Stimulated activated naive CD8-positive, alpha-beta T cell treated with anti-CD3 and anti-CD28 coated beads, Interleukin-15, amount 100 ng/mL, for 72 hours (primary cell): ENCODE data around the gene DHX35.
A peak's percentile ranks its signal among the peaks of the same experiment; 100 is the strongest.

Experiments
- ATAC-seq: fragments of 150-1000 bp; cut with Tn5 transposase; 2 replicates; pipeline ENCODE4 v1.10.0; 2021; ENCODE audit warnings: mild to moderate bottlenecking, moderate library complexity
- DNase-seq, 2 donors: peaks; one replicate each; pipeline ENCODE4 v3.0.0; 2021 to 2022
- H3K27ac Mint-ChIP-seq, 2 donors: one replicate each; pipeline ENCODE4 v1.8.0; 2022; ENCODE audit warnings: mild to moderate bottlenecking in 2 of 2, mixed read lengths in 2 of 2, moderate library complexity in 2 of 2
- H3K27me3 Mint-ChIP-seq: one replicate; pipeline ENCODE4 v1.8.0; 2022; ENCODE audit warnings: mixed read lengths
- H3K4me1 Mint-ChIP-seq: one replicate; pipeline ENCODE4 v1.8.0; 2022; ENCODE audit warnings: mild to moderate bottlenecking, mixed read lengths
- H3K4me3 Mint-ChIP-seq, 2 donors: one replicate each; pipeline ENCODE4 v1.8.0; 2022; ENCODE audit warnings: mild to moderate bottlenecking in 2 of 2, mixed read lengths in 2 of 2, moderate library complexity in 1 of 2
- H3K9me3 Mint-ChIP-seq, 2 donors: one replicate each; pipeline ENCODE4 v1.8.0; 2022; ENCODE audit warnings: mixed read lengths in 2 of 2

Gene DHX35

DNA sequence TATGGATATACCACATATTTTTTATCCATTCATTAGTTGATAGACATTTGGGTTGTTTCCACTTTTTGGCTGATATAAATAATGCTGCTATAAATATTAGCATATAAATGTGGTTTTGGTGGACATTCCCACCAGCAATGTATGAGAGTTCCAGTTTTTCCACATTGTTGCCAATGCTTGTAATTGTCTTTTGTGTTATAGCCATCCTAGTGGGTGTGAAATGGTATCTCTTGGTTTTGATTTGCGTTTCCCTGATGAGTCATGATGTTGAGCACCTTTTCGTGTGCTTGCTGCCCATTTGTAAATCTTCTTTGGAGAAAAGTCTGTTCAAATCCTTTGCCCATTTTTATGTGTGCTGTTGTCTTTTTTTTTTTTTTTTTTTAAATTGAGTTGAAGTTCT lies 54.4 kb downstream of the DHX35 start:
- Mint-ChIP-seq H3K4me3 (peak overlapping the region in 1 of 2 donors; percentile 57), H3K27me3 (no peaks in the 10 kb centered on the region), H3K9me3 (peaks cover 12 to 19% of the 10 kb centered on the region in 2 donors), H3K4me1 (peaks cover 60% of the 10 kb centered on the region), H3K27ac (peak overlapping the region in 1 of 2 donors; percentile 47)
- DNase-seq (no peak), ATAC-seq (no peak)

DNA sequence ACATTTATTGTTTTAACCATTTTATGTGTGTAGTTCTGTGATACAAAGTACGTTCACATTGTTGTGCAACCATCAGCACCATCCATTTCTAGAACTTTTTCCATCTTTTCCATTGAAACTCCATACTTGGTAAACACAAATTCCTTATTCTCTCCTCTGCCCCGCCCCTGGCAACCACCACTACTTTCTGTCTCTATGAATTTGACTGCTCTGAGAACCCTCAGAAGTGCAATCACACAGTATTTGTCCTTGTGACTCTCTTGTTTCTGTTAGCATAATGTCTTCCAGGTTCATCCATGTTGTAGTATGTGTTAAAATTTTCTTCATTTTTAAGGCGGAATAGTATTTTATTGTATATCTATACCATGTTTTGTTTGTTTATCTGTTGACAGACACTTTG lies 56.9 kb downstream of the DHX35 start:
- peak overlapping the region in 1 of 2 donors; percentile 10 for H3K4me3 Mint-ChIP-seq
- no peak overlapping the region for H3K27ac Mint-ChIP-seq
- H3K9me3 Mint-ChIP-seq, result peaks cover 12 to 19% of the 10 kb centered on the region in 2 donors
- H3K4me1 Mint-ChIP-seq, result peaks cover 60% of the 10 kb centered on the region
- DNase-seq, result no peak
- no peaks in the 10 kb centered on the region for H3K27me3 Mint-ChIP-seq
- no peak for ATAC-seq

DNA sequence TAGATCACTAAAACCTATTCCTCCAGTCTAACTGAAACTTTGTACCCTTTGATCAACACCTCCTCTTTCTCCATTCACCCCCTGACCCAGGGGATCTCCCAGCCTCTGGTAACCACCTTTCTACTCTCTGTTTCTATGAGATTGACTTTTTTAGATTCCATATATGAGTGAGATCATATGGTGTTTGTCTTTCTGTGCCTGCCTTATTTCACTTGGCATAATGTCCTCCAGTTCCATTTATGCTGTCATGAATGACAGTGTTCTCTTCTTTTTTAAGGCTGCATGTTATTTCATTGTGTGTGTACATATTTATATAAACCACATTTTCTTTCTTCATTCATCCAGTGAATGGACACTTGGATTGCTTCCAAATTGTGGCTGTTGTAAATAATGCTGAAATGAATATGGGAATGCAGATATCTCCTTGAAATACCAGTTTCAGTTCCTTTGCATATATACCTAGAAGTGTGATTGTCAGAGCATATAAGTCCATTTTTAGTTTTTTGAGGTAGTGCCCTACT lies 57.7 kb downstream of the DHX35 start:
- peak overlapping the region; percentile 22 to 24 for H3K4me3 Mint-ChIP-seq
- H3K27me3 Mint-ChIP-seq, result no peaks in the 10 kb centered on the region
- ATAC-seq (peak; percentile 97), DNase-seq (peak; percentile 53 to 79)
- peaks cover 12 to 19% of the 10 kb centered on the region in 2 donors for H3K9me3 Mint-ChIP-seq
- peak overlapping the region in 1 of 2 donors; percentile 54 for H3K27ac Mint-ChIP-seq
- peaks cover 57% of the 10 kb centered on the region for H3K4me1 Mint-ChIP-seq

DNA sequence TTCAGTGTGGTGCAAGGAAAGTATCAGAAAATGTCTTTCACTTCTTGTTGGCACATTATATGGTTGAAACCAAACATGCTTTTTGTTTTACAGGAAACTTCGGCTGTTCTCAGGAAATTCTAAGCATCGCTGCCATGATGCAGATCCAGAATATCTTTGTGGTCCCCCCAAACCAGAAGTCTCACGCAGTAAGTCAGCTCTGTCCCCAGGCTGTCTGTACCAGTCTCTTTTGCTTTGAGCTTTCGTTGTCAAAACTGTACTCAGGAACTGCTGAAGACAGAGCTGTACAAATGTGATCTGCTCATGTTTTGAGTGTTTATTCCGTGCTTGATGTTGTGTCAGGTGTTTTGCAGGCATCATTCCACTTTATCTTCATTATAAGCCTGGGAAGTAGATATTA lies 59.6 kb downstream of the DHX35 start:
- no peaks in the 10 kb centered on the region for H3K27me3 Mint-ChIP-seq
- H3K27ac Mint-ChIP-seq, result peak overlapping the region in 1 of 2 donors; percentile 61
- peak; percentile 68 for ATAC-seq
- no peak overlapping the region for H3K4me3 Mint-ChIP-seq
- peak in 1 of 2 donors; percentile 44 for DNase-seq
- H3K4me1 Mint-ChIP-seq, result peaks cover 60% of the 10 kb centered on the region
- peaks cover 6 to 10% of the 10 kb centered on the region in 2 donors for H3K9me3 Mint-ChIP-seq

DNA sequence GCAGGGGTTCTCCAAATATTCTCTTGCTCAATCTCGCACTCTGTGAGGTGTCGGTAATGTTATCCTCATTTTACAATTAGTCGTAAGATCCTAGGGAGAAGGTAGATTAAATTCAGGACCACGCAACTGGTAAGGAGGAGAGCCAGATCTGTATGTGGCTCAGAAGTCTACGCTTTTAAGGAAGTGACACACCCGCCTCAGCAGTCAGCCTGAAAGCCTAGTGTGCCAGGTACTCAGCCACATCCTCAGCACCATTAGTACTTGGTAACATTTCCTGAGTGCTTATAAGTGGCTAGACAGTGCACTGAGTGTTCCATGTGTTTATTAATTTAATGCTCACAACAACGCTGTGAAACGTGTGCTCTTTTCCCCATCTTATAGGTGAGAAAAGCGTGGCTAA lies 63.7 kb downstream of the DHX35 start:
- no peak for DNase-seq
- ATAC-seq, result peak; percentile 84
- Mint-ChIP-seq H3K27ac (no peak overlapping the region), H3K4me1 (peaks cover 20% of the 10 kb centered on the region), H3K9me3 (no peaks in the 10 kb centered on the region), H3K27me3 (no peaks in the 10 kb centered on the region), H3K4me3 (no peak overlapping the region)

DNA sequence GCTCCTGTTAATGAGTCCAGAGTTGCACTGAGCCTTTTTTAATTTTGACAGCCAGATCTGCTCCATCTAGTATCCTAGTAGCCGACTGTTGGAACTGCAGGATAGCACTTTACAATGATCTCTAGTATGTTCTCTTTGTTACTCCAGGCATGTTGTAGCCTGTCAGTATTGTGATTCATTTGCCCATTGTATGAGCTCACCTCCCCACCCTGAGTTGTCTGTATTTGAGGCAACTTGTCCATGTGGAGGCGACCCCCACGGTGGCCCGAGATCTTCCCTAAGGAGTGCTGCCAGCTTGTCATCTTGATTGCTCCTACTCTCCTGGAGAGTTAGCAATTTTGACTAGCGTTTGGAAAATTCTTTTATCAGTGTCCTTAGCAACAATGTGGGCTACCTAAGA lies 67.2 kb downstream of the DHX35 start:
- DNase-seq, result no peak
- Mint-ChIP-seq H3K27me3 (no peaks in the 10 kb centered on the region), H3K4me3 (no peak overlapping the region), H3K27ac (no peak overlapping the region), H3K9me3 (no peaks in the 10 kb centered on the region), H3K4me1 (peaks cover 18% of the 10 kb centered on the region)
- no peak for ATAC-seq

DNA sequence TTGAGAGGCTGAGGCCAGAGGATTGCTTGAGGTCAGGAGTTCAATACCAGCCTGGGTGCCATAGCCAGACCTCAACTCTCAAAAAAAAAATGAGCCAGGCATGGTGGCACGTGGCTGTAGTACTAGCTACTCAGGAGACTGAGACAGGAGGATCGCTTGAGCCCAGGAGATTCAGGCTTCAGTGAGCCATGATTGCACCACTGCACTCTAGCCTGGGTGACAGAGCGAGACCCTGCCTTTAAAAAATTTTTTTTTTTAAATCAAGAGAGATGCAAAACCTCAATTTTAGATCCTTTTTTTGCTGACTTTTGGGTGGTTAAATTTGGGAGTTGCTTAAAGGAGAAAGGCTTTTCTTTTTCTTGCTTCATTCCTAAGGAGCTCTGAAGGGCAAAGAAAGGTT lies 70.9 kb downstream of the DHX35 start:
- DNase-seq, result no peak
- Mint-ChIP-seq H3K4me3 (no peak overlapping the region), H3K4me1 (no peaks in the 10 kb centered on the region), H3K27ac (peak overlapping the region in 1 of 2 donors; percentile 27), H3K9me3 (no peaks in the 10 kb centered on the region), H3K27me3 (no peaks in the 10 kb centered on the region)
- no peak for ATAC-seq

DNA sequence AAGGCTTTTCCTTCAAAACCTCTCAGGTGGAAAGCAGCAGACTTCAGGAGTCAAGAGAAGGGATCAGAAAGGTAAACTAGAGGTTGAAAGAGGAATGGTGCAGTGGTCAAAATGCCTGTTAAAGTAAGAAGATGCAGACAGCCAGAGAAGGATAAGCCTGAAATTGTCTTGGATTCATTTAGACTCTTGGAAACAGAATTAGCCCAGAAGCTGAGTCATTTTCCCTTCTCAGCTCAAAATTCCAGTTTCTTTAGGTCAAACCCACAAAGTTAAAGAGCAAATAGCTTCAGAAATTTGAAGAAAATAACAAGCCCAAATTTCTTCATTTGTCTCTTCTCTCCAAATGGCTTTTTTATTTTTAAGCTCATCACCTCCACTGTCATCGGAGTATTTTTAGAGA lies 73.9 kb downstream of the DHX35 start:
- DNase-seq (no peak), ATAC-seq (no peak)
- Mint-ChIP-seq H3K27ac (peak overlapping the region in 1 of 2 donors; percentile 82), H3K9me3 (no peaks in the 10 kb centered on the region), H3K4me3 (no peak overlapping the region), H3K27me3 (no peaks in the 10 kb centered on the region), H3K4me1 (no peaks in the 10 kb centered on the region)

DNA sequence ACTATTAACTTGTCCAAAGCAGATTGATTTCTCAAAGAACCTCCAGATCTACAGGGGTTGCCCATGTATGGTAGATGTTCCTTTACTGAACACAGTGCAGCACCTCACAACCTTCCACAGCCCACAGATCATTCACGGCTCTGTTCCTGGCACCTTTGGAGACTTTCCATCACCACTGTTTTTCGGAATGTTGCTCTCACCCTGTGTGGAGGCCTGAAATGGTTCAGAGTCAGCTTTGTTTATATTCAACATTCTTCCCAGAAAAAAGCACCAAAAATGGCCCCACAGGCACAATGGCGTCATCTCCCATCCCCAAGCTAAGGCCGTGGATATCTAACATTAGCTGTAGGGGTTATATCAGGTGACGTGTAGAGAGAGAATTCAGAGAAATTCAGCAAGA lies 74.7 kb downstream of the DHX35 start:
- ATAC-seq (no peak), DNase-seq (no peak)
- Mint-ChIP-seq H3K27me3 (no peaks in the 10 kb centered on the region), H3K27ac (no peak overlapping the region), H3K4me1 (no peaks in the 10 kb centered on the region), H3K9me3 (no peaks in the 10 kb centered on the region), H3K4me3 (no peak overlapping the region)

DNA sequence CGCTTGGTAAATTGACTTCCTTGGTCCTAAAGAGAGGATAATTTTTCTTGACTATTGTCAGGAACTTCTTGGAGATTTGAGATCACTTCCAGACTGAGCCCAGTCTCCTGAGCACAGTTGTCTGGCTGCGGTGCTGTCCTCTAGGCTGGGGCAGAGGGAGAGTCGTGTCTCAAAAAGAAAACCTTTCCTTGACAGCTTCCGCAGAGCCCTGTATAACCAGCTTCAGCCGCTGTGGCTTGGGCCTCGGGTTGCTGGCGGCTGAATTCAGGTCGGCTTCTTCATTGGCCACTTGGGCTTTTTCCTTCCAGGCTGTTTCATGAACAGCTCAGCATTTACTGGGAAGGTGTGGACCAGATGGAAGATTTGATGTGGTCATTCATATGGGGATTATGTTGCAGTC lies 75.9 kb downstream of the DHX35 start:
- H3K27me3 Mint-ChIP-seq, result no peaks in the 10 kb centered on the region
- no peak for DNase-seq
- no peak overlapping the region for H3K27ac Mint-ChIP-seq

DNA sequence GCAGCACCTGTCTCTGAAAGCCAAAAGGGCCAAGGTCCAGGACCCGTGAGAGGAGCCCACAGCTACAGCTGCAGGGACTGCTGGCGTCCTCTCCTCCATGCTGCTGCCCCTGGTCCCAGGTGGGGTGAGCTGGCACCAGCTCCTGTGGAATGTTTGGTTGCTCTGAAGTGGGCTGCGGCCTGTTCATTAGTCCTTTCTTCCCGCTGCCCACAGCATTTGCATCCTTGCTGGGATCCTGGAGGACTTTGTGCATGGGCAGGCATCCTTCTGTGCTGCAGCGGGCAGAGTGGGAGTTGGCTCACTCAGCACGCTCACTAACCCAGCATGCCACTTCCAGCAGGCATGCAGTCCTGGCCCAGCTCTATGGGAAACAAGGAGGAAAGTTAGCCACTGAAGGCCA lies 76.4 kb downstream of the DHX35 start:
- H3K27ac Mint-ChIP-seq, result peak overlapping the region in 1 of 2 donors; percentile 60
- DNase-seq, result no peak
- no peaks in the 10 kb centered on the region for H3K9me3 Mint-ChIP-seq
- H3K4me3 Mint-ChIP-seq, result no peak overlapping the region
- no peak for ATAC-seq
- H3K27me3 Mint-ChIP-seq, result no peaks in the 10 kb centered on the region
- H3K4me1 Mint-ChIP-seq, result no peaks in the 10 kb centered on the region

More for the DNA sequence above, 75.9 kb downstream of the DHX35 start:
- Mint-ChIP-seq H3K4me3 (no peak overlapping the region), H3K4me1 (no peaks in the 10 kb centered on the region), H3K9me3 (no peaks in the 10 kb centered on the region)
- no peak for ATAC-seq

DNA sequence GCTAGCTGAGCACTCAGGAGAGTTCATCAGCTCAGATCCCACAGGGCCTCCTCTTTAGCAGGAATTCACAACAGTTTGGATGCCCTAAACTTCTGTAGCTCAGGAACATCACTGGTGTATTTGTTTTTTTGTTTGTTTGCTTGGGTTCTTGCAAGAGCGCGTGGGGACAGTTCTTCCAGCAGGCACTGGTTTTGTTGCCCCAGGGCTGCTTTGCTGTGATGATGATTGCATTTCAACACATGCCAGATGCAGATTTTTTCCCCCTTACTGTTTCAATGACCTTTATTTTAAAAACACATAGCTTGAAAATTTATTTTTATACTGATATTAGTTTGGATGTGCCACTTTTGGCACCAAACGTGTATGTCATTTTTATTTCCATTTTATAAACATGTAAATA lies 77.1 kb downstream of the DHX35 start:
- H3K4me3 Mint-ChIP-seq, result no peak overlapping the region
- no peaks in the 10 kb centered on the region for H3K4me1 Mint-ChIP-seq
- H3K27ac Mint-ChIP-seq, result no peak overlapping the region
- H3K27me3 Mint-ChIP-seq, result no peaks in the 10 kb centered on the region
- no peak for ATAC-seq
- no peak for DNase-seq
- H3K9me3 Mint-ChIP-seq, result no peaks in the 10 kb centered on the region

DNA sequence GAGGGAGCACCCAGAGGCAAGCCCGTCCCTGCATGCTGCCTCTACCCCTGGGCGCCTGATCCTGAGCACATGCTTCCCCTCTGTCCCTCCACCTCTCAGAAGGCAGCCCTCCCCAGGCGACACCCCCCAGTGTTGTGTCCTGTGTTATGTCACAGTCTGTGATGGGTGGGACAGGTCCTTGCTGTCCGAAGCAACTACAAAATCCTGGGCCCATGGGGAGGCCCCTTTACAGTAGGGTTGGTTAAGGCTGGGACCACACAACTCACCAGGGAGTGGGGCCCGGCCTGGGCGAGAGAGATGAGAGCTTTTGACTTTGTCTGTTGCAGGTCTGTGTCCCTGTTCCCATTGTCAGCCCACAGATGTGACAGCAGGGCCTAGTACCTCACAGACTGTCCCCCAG lies 78.0 kb downstream of the DHX35 start:
- no peak overlapping the region for H3K4me3 Mint-ChIP-seq
- H3K27me3 Mint-ChIP-seq, result no peaks in the 10 kb centered on the region
- H3K27ac Mint-ChIP-seq, result peak overlapping the region in 1 of 2 donors; percentile 49
- H3K9me3 Mint-ChIP-seq, result no peaks in the 10 kb centered on the region
- no peak for DNase-seq
- no peaks in the 10 kb centered on the region for H3K4me1 Mint-ChIP-seq
- ATAC-seq, result no peak

DNA sequence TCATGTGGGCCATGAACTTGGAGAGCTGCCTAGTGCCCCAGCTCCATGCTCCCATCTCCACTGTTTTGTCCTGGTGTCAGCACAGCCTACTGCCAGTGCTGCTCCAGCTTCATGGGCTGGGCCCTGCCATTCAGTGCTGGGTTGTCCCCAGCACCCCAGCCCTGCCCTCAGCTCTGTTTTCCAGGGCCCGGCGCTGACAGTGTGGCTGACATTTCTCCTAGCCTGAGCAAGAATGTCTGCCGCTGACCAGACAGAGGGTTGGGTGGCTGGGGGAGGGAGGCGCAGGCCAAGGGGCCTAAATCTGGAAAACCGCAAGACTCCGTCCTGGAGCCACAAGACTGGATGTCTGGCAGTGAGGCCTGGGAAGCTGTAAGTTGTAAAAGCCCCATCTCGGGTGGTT lies 78.9 kb downstream of the DHX35 start:
- Mint-ChIP-seq H3K27ac (peak overlapping the region in 1 of 2 donors; percentile 89), H3K9me3 (no peaks in the 10 kb centered on the region), H3K4me3 (no peak overlapping the region), H3K27me3 (no peaks in the 10 kb centered on the region), H3K4me1 (no peaks in the 10 kb centered on the region)
- ATAC-seq, result no peak
- DNase-seq, result no peak

DNA sequence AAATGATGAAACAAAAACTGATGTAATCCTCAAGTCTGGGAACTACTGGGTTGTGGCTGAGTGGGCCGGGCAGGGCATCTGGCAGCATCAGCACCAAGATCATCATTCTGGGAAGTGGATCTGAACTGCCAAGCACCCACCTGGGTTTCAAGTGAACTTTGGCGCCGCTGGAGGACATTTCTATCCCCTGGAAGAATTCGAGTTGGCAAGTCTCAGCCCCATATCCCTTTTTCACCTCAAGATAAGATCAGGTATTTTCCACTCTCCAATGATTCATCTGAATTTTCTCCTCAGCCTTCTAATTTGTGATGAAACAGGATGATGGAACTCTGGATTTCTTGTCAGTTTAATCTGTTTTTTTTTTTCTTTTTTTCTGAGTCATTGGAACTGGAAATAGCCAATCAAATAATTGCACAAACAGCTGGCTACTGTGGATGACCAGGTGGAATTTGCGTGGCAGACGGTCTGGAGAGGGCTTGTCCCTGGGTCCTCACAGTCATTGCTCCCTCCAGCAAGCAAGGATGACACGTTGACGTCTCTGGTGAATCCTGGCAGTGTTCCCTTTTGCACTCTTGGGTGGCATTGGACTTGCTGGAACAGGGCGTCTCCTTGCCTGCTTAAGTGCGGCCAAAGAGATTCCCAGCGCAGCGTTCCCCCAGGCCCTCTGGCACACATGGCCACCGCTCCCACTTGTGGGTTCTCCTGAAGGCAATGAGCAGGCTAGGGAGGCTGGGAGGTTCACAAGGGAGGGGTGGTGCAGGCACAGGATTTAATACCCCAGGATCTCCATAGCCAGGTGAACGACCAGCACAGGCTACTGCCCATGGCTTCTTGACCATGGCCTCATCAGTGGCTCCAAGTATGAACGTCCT lies 80.4 kb downstream of the DHX35 start:
- no peaks in the 10 kb centered on the region for H3K9me3 Mint-ChIP-seq
- no peaks in the 10 kb centered on the region for H3K27me3 Mint-ChIP-seq
- peak overlapping the region in 1 of 2 donors; percentile 86 for H3K27ac Mint-ChIP-seq
- no peak overlapping the region for H3K4me3 Mint-ChIP-seq
- DNase-seq (no peak), ATAC-seq (no peak)
- no peaks in the 10 kb centered on the region for H3K4me1 Mint-ChIP-seq

DNA sequence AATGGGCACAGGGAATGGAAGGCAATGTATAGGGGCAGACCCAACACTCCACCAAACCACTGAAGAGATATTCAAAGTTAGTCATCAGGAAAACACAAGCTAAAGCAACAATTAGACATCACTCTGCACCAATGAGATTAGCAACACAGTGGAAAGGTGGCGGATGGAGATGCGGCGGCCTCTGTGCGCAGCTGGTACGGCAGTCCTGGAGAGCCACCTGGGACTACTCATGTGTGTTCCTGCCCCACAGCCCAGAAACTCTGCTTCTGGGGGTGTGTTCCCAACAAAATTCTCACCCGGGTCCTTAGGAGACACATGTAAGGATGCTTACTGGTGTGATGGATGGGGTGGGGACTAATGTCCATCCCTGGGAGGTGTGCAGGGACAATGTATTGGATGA lies 82.4 kb downstream of the DHX35 start:
- no peak overlapping the region for H3K4me3 Mint-ChIP-seq
- peak overlapping the region in 1 of 2 donors; percentile 69 for H3K27ac Mint-ChIP-seq
- H3K27me3 Mint-ChIP-seq, result no peaks in the 10 kb centered on the region
- DNase-seq (no peak), ATAC-seq (no peak)
- H3K4me1 Mint-ChIP-seq, result peaks cover 9% of the 10 kb centered on the region
- no peaks in the 10 kb centered on the region for H3K9me3 Mint-ChIP-seq
